ENCODE data around the gene GCK. TPM values are rescaled to one million over a fixed set of nuclear protein-coding genes. Genes with fewer than 3 reads are reported as not detected.

Gene GCK
- total RNA-seq = not detected

GRCh38 chr7:44189286-44189992 lies at the start of gene GCK:
GCK (minus strand) TSS chr7:44189439; CDS start chr7:44188953, 486 bp downstream.
- Histone ChIP-seq H3K4me3 (no peak within 1 kb of the TSS), H3K27ac (no peak within 1 kb of the TSS), H3K27me3 (no peaks in the 10 kb centered on the region), H3K9me3 (no peaks in the 10 kb centered on the region), H3K36me3 (no peaks in the 10 kb centered on the region), H3K4me1 (no peaks in the 10 kb centered on the region)
- no peak for DNase-seq
- no peak for TF ChIP-seq CTCF (IDR thresholded peaks at IDR 0.05)
- TF ChIP-seq POLR2A (IDR thresholded peaks at IDR 0.05) = no peak

GRCh38 chr7:44238116-44238695 lies 49.0 kb upstream of the GCK start:
- TF ChIP-seq POLR2A (IDR thresholded peaks at IDR 0.05) (no peak), CTCF (IDR thresholded peaks at IDR 0.05) (no peak)
- Histone ChIP-seq H3K4me1 (no peaks in the 10 kb centered on the region), H3K36me3 (no peaks in the 10 kb centered on the region), H3K9me3 (no peaks in the 10 kb centered on the region), H3K4me3 (no peak overlapping the region), H3K27me3 (no peaks in the 10 kb centered on the region), H3K27ac (no peak overlapping the region)
- DNase-seq = no peak

GRCh38 chr7:44237696-44238095 lies 48.5 kb upstream of the GCK start:
- DNase-seq = no peak

GRCh38 chr7:44236333-44236728 lies 47.1 kb upstream of the GCK start:
- no peak for TF ChIP-seq POLR2A (IDR thresholded peaks at IDR 0.05)
- no peak for TF ChIP-seq CTCF (IDR thresholded peaks at IDR 0.05)
- no peak for DNase-seq
- Histone ChIP-seq H3K27ac (no peak overlapping the region), H3K9me3 (no peaks in the 10 kb centered on the region), H3K4me3 (no peak overlapping the region), H3K27me3 (no peaks in the 10 kb centered on the region), H3K4me1 (no peaks in the 10 kb centered on the region), H3K36me3 (no peaks in the 10 kb centered on the region)

More at GRCh38 chr7:44237696-44238095, 48.5 kb upstream of the GCK start:
- no peak overlapping the region for H3K4me3 ChIP-seq
- H3K9me3 ChIP-seq = no peaks in the 10 kb centered on the region
- no peaks in the 10 kb centered on the region for H3K36me3 ChIP-seq
- no peaks in the 10 kb centered on the region for H3K4me1 ChIP-seq
- no peak overlapping the region for H3K27ac ChIP-seq
- no peaks in the 10 kb centered on the region for H3K27me3 ChIP-seq
- TF ChIP-seq CTCF (IDR thresholded peaks at IDR 0.05) = no peak
- TF ChIP-seq POLR2A (IDR thresholded peaks at IDR 0.05) = no peak

GRCh38 chr7:44235582-44236332 lies 46.5 kb upstream of the GCK start:
- TF ChIP-seq CTCF (IDR thresholded peaks at IDR 0.05) = no peak
- no peak for TF ChIP-seq POLR2A (IDR thresholded peaks at IDR 0.05)
- Histone ChIP-seq H3K4me3 (no peak overlapping the region), H3K27ac (no peak overlapping the region), H3K36me3 (no peaks in the 10 kb centered on the region), H3K27me3 (no peaks in the 10 kb centered on the region), H3K9me3 (no peaks in the 10 kb centered on the region), H3K4me1 (no peaks in the 10 kb centered on the region)
- no peak for DNase-seq

All from Peyer's patch (tissue), 4 donors.